ENCODE measurements around the gene SYNGR3. TPM values are rescaled to one million over a fixed set of nuclear protein-coding genes. Genes with fewer than 3 reads are reported as not detected.

Gene SYNGR3
- total and polyA plus RNA-seq, 2 of the 13 experiments (the other 11 are each of a cell fraction or from before 2014, with no cell fraction given): 0.97 to 5.7 TPM

GRCh38 chr16:2039274-2040031 lies 49.7 kb downstream of the SYNGR3 start (continued):
- TF ChIP-seq CREBL2 (CRISPR knock-in tag; IDR thresholded peaks at IDR 0.05; ENCODE audit: borderline replicate concordance) (no peak), ZNF142 (CRISPR knock-in tag; IDR thresholded peaks at IDR 0.05) (no peak), GMEB1 (CRISPR knock-in tag; IDR thresholded peaks at IDR 0.05; ENCODE audit: borderline replicate concordance) (peak; percentile 50; the same call in 1 of the 2 replicates), ZFP1 (CRISPR knock-in tag; IDR thresholded peaks at IDR 0.05) (peak; percentile 41; the same call in 1 of the 2 replicates), CCDC6 (CRISPR knock-in tag; IDR thresholded peaks at IDR 0.05) (peak; percentile 73; the same call in 1 of the 2 replicates), FLYWCH1 (CRISPR knock-in tag; IDR thresholded peaks at IDR 0.05) (no peak), HNRNPH1 (optimal IDR thresholded peaks at IDR 0.05; ENCODE audit: low read depth, low read length) (no peak), ATAD3A (CRISPR knock-in tag; IDR thresholded peaks at IDR 0.05) (no peak), ZFP41 (CRISPR knock-in tag; IDR thresholded peaks at IDR 0.05; ENCODE audit: borderline replicate concordance) (no peak), RNF219 (CRISPR knock-in tag; IDR thresholded peaks at IDR 0.05) (no peak), ZNF580 (CRISPR knock-in tag; IDR thresholded peaks at IDR 0.05; ENCODE audit: borderline replicate concordance, low read depth) (peak; percentile 76; the same call in 1 of the 2 replicates), SP5 (CRISPR knock-in tag; IDR thresholded peaks at IDR 0.05; ENCODE audit: borderline replicate concordance, low read depth) (peak; percentile 70), ZNF841 (CRISPR knock-in tag; IDR thresholded peaks at IDR 0.05; ENCODE audit: borderline replicate concordance) (no peak), DMTF1 (CRISPR knock-in tag; IDR thresholded peaks at IDR 0.05) (no peak), MTA1 (CRISPR knock-in tag; IDR thresholded peaks at IDR 0.05; ENCODE audit: borderline replicate concordance) (peak; percentile 92; the same call in 1 of the 2 replicates), ZNF678 (CRISPR knock-in tag; IDR thresholded peaks at IDR 0.05) (no peak)

Data from HepG2 (cell line).